Mesenchymal stem cell (in vitro differentiated cells and primary cell): ENCODE results near the gene STN1.

Experiments used
- DNase-seq: peaks from one replicate; pipeline ENCODE4 v3.0.0-alpha.2; 2013
- H2AFZ ChIP-seq: one replicate; pipeline ENCODE4 v1.6.1; 2013; ENCODE audit warnings: low read depth, mild to moderate bottlenecking, control low read depth, inconsistent platforms, low read length, moderate library complexity
- H2AK5ac ChIP-seq: 2 replicates; pipeline ENCODE4 v1.6.1; 2013; ENCODE audit warnings: low read length, moderate library complexity, mild to moderate bottlenecking, inconsistent platforms; ENCODE audit not compliant: severe bottlenecking
- H2BK120ac ChIP-seq: one replicate; pipeline ENCODE4 v1.6.1; 2013; ENCODE audit warnings: low read depth, mild to moderate bottlenecking, inconsistent platforms, low read length, moderate library complexity
- H2BK12ac ChIP-seq, 2 experiments: one replicate each; pipeline ENCODE4 v1.6.1; 2013; ENCODE audit warnings: inconsistent platforms in 2 of 2, low read length in 2 of 2, mild to moderate bottlenecking in 2 of 2, moderate library complexity in 2 of 2, control low read depth in 1 of 2
- H2BK15ac ChIP-seq: one replicate; pipeline ENCODE4 v1.6.1; 2013; ENCODE audit warnings: mild to moderate bottlenecking, low read depth, inconsistent platforms; ENCODE audit not compliant: poor library complexity, severe bottlenecking
- H2BK5ac ChIP-seq: 2 replicates; pipeline ENCODE4 v1.6.1; 2013; ENCODE audit warnings: low read depth, mild to moderate bottlenecking, low read length, control low read depth, inconsistent platforms; ENCODE audit not compliant: poor library complexity, severe bottlenecking
- H3K14ac ChIP-seq, 2 experiments: one replicate each; pipeline ENCODE4 v1.6.1; 2013; ENCODE audit warnings: inconsistent platforms in 2 of 2, low read length in 2 of 2, control low read depth in 1 of 2, mild to moderate bottlenecking in 1 of 2, moderate library complexity in 1 of 2
- H3K18ac ChIP-seq, 2 experiments: one replicate each; pipeline ENCODE4 v1.6.1; 2013; ENCODE audit warnings: inconsistent platforms in 2 of 2, low read length in 2 of 2, control low read depth in 1 of 2, low read depth in 1 of 2, mild to moderate bottlenecking in 1 of 2
- H3K23ac ChIP-seq, 2 experiments: one replicate each; pipeline ENCODE4 v1.6.1; 2013; ENCODE audit warnings: inconsistent platforms in 2 of 2, low read length in 2 of 2, mild to moderate bottlenecking in 2 of 2, moderate library complexity in 2 of 2, control low read depth in 1 of 2
- H3K27ac ChIP-seq: 2 replicates; pipeline ENCODE4 v1.5.1; 2013; ENCODE audit warnings: mild to moderate bottlenecking, moderate library complexity, low read length, control low read depth, inconsistent platforms; ENCODE audit not compliant: poor library complexity, severe bottlenecking
- H3K27me3 ChIP-seq, 2 experiments: 2 replicates each; pipeline versions ENCODE4 v1.6.1 to v1.7.0; 2013; ENCODE audit warnings: low read length in 2 of 2, mild to moderate bottlenecking in 2 of 2, moderate library complexity in 2 of 2, control low read depth in 1 of 2, inconsistent platforms in 1 of 2; ENCODE audit not compliant: control insufficient read depth in 1 of 2, insufficient read depth in 1 of 2
- H3K36me3 ChIP-seq, 2 experiments: 2 replicates each; pipeline versions ENCODE4 v1.6.1 to v1.7.0; 2013; ENCODE audit warnings: low read length in 2 of 2, control low read depth in 1 of 2, inconsistent platforms in 1 of 2, low read depth in 1 of 2, mild to moderate bottlenecking in 1 of 2; ENCODE audit not compliant: insufficient read depth in 2 of 2, control insufficient read depth in 1 of 2
- H3K4ac ChIP-seq, 2 experiments: one replicate each; pipeline ENCODE4 v1.6.1; 2013; ENCODE audit warnings: inconsistent platforms in 2 of 2, low read length in 2 of 2, mild to moderate bottlenecking in 2 of 2, moderate library complexity in 2 of 2, control low read depth in 1 of 2, low read depth in 1 of 2
- H3K4me1 ChIP-seq: 2 replicates; pipeline ENCODE4 v1.6.1; 2013; ENCODE audit warnings: low read depth, low read length, control low read depth; ENCODE audit not compliant: control insufficient read depth, insufficient read depth
- H3K4me2 ChIP-seq: 2 replicates; pipeline ENCODE4 v1.6.1; 2013; ENCODE audit warnings: low read length, mild to moderate bottlenecking, inconsistent platforms; ENCODE audit not compliant: poor library complexity, severe bottlenecking
- H3K4me3 ChIP-seq, 2 experiments: 2 replicates each; pipeline versions ENCODE4 v1.5.1 to v1.7.0; 2013; ENCODE audit warnings: low read length in 2 of 2, mild to moderate bottlenecking in 2 of 2, control low read depth in 1 of 2, low read depth in 1 of 2; ENCODE audit not compliant: insufficient read depth in 1 of 2
- H3K79me1 ChIP-seq: replicated peaks from 2 replicates; pipeline ENCODE4 v1.6.1; 2013; ENCODE audit warnings: mild to moderate bottlenecking, control low read depth, low read length, inconsistent platforms; ENCODE audit not compliant: poor library complexity, severe bottlenecking
- H3K9ac ChIP-seq: 2 replicates; pipeline ENCODE4 v1.7.0; 2013; ENCODE audit warnings: mild to moderate bottlenecking, low read length, moderate library complexity
- H3K9me3 ChIP-seq: 2 replicates; pipeline ENCODE4 v1.7.0; 2013; ENCODE audit warnings: mild to moderate bottlenecking, low read length; ENCODE audit not compliant: control insufficient read depth
- H4K8ac ChIP-seq: one replicate; pipeline ENCODE4 v1.6.1; 2013; ENCODE audit warnings: inconsistent platforms, mild to moderate bottlenecking, low read length, moderate library complexity
- H4K91ac ChIP-seq: one replicate; pipeline ENCODE4 v1.6.1; 2013; ENCODE audit warnings: mild to moderate bottlenecking, low read length, inconsistent platforms
- WGBS: methylation state at CpG from one replicate; pipeline ENCODE4 v1.1.7; 2013; ENCODE audit warnings: mixed read lengths; 5-methylcytosine and 5-hydroxymethylcytosine counted together

Gene STN1

DNA sequence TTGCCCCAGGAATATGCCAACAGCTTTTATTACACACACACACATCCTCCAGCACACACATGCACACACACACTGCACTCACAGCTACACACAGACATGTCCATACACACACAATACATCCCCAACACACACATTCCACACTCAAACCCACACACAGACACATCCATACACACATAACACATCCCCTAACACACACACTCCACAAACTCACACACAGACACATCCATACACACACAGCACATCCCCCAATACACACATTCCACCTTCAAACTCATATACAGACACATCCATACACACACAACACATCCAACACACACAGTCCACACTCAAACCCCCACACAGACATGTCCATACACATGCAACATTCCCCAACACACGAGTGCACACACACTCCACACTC is 81.7 kb downstream of the STN1 start:
- Histone ChIP-seq H2AFZ (no peak overlapping the region), H3K4me2 (no peak overlapping the region), H3K79me1 (peaks cover 3% of the 10 kb centered on the region), H3K27ac (no peak overlapping the region), H2BK120ac (no peak overlapping the region), H3K14ac (peak overlapping the region in 1 of 2 experiments; percentile 30), H4K8ac (peak overlapping the region; percentile 45), H2BK5ac (no peak overlapping the region), H2AK5ac (no peak overlapping the region), H4K91ac (no peak overlapping the region), H3K23ac (no peak overlapping the region), H3K9me3 (no peaks in the 10 kb centered on the region), H3K36me3 (no peaks in the 10 kb centered on the region), H2BK15ac (no peak overlapping the region), H2BK12ac (peak overlapping the region; percentile 62 to 74), H3K18ac (peak overlapping the region; percentile 48 to 68), H3K4me3 (no peak overlapping the region), H3K4ac (peak overlapping the region; percentile 20 to 48), H3K9ac (no peak overlapping the region), H3K27me3 (peaks cover 0 to 6% of the 10 kb centered on the region in 2 experiments), H3K4me1 (peaks cover 3% of the 10 kb centered on the region)
- 75% methylated on average over 1 of the region's 1 CpG for WGBS
- no peak for DNase-seq

DNA sequence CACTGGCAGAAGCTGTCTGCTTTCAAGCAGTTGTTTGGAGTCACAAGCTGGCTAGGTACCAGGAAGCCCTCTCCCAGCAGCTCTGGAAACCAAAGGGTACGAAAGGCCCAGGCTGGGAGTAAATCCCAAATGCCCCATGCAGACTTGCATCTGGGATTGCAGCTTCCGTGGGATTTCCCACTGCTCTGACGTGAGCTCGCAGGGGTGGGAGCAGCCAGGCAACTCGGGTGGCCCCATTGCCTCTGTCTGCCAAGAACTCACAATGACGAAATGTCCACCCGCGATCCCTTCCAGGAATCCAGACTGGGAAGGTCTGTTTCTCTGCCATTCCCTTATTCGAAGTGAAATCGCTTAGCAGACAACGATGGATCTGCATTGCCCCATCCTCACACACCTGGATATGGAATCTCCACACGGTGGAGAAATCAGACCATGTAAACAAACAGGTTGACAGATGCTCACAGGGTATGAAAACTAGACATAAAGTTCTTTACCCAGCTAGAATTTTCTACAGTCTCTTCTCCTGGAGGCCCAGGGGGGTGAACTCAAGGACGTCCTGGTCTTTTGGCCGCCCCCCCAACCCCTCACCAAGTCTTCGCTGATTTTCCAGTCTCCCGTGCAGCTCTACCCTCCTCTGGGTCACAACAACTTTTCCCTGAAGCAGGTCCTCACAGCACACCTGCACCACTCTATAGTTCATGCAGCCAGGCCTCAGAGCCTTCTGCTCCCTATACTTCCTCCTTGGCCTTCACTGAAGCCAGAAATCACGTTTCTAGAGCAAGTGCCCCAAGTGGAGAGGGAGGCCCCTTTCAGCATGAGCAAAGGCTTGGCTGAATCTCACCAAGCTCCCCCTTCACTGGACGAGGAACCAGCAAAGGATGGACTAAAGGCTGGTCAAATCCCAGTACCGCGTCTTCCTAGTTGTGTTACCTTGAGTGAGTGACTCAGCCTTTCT is 82.6 kb downstream of the STN1 start:
- H3K4me2 ChIP-seq: no peak overlapping the region
- peaks cover 0 to 4% of the 10 kb centered on the region in 2 experiments for H3K27me3 ChIP-seq
- H3K79me1 ChIP-seq: peaks cover 3% of the 10 kb centered on the region
- no peak overlapping the region for H2BK15ac ChIP-seq
- H3K18ac ChIP-seq: peak overlapping the region in 1 of 2 experiments; percentile 49
- H2AK5ac ChIP-seq: no peak overlapping the region
- H4K91ac ChIP-seq: no peak overlapping the region
- H3K27ac ChIP-seq: no peak overlapping the region
- no peak overlapping the region for H3K4ac ChIP-seq
- H3K4me1 ChIP-seq: peaks cover 2% of the 10 kb centered on the region
- H3K14ac ChIP-seq: no peak overlapping the region
- WGBS: 77% methylated on average over 20 of the region's 20 CpGs
- H2BK5ac ChIP-seq: no peak overlapping the region
- H2BK120ac ChIP-seq: no peak overlapping the region
- peak overlapping the region in 1 of 2 experiments; percentile 46 for H3K23ac ChIP-seq
- H3K4me3 ChIP-seq: no peak overlapping the region
- H2AFZ ChIP-seq: no peak overlapping the region
- H3K9me3 ChIP-seq: no peaks in the 10 kb centered on the region
- no peaks in the 10 kb centered on the region for H3K36me3 ChIP-seq
- peak overlapping the region in 1 of 2 experiments; percentile 59 for H2BK12ac ChIP-seq
- peak; percentile 84 for DNase-seq
- no peak overlapping the region for H4K8ac ChIP-seq
- no peak overlapping the region for H3K9ac ChIP-seq

DNA sequence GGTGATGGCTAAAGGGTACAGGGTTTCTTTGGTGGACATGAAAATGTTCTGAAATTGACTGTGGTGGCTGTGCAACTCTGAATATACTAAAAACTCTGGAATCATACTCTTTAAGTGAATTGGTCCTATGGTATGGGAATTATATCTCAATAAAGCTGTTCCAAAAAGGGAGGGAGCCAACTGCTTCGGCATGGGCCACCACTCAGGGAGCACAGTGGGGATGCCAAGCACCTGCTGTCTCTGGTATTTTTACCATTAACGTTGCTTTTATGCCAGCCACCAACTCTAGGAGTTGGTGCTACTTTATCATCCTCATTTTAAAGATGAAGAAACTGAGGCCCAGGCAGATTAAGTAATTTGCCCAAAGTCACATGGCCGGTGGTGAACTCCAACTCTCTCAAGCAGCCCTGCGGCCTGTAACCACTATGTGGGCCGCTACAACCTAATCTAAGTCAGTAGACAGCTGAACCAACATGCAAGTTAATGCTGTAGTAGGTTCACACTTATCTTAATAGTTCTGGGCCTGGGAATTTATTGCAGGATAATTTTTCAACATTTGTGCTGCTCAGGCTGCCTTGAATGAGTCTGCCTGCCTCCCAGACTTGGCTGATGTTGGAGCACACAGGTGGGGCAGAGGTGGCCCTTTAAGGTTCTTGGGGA is 83.4 kb downstream of the STN1 start:
- Histone ChIP-seq H3K18ac (peak overlapping the region; percentile 54 to 88), H4K8ac (peak overlapping the region; percentile 76), H3K9ac (no peak overlapping the region), H3K27me3 (peaks cover 0 to 8% of the 10 kb centered on the region in 2 experiments), H3K27ac (no peak overlapping the region), H4K91ac (peak overlapping the region; percentile 83), H3K23ac (no peak overlapping the region), H2AFZ (no peak overlapping the region), H3K4ac (peak overlapping the region in 1 of 2 experiments; percentile 0), H3K36me3 (no peaks in the 10 kb centered on the region), H3K9me3 (no peaks in the 10 kb centered on the region), H2BK5ac (no peak overlapping the region), H3K79me1 (peaks cover 3% of the 10 kb centered on the region), H3K4me1 (no peaks in the 10 kb centered on the region), H3K4me3 (no peak overlapping the region), H3K4me2 (no peak overlapping the region), H2BK120ac (peak overlapping the region; percentile 84), H2BK12ac (peak overlapping the region; percentile 19 to 75), H3K14ac (no peak overlapping the region), H2AK5ac (no peak overlapping the region), H2BK15ac (no peak overlapping the region)
- DNase-seq: no peak
- 64% methylated on average over 5 of the region's 5 CpGs for WGBS
